Colonic mucosa (tissue), 4 donors: Measurements from ENCODE around the gene CLEC4E. TPM values are rescaled to one million over a fixed set of nuclear protein-coding genes. Genes with fewer than 3 reads are reported as not detected.
"Not testable (repeated sequence)": the region's sequence is repeated elsewhere in the genome, so short reads cannot be mapped to it uniquely, and the experiment has no call there.

Source experiments
- DNase-seq: peaks from one replicate; pipeline ENCODE4 v3.0.0-alpha.2; 2020
- H3K27ac ChIP-seq: fragments of 200-600 bp; one replicate; pipeline ENCODE4 v1.8.0; 2021
- H3K27me3 ChIP-seq: fragments of 200-600 bp; one replicate; pipeline ENCODE4 v1.8.0; 2021
- H3K36me3 ChIP-seq: fragments of 200-600 bp; one replicate; pipeline ENCODE4 v1.8.0; 2021
- H3K4me1 ChIP-seq: fragments of 200-600 bp; one replicate; pipeline ENCODE4 v1.8.0; 2021; ENCODE audit warnings: mild to moderate bottlenecking
- H3K4me3 ChIP-seq: fragments of 200-600 bp; one replicate; pipeline ENCODE4 v1.8.0; 2021
- H3K9ac ChIP-seq, 2 donors: one replicate each; pipeline ENCODE4 v1.7.0; 2013; ENCODE audit warnings: control low read depth in 2 of 2, low read depth in 2 of 2, low read length in 2 of 2
- H3K9me3 ChIP-seq: fragments of 200-600 bp; one replicate; pipeline ENCODE4 v1.8.0; 2021
- CTCF ChIP-seq: fragments of 200-600 bp; IDR thresholded peaks from one replicate; pipeline ENCODE4 v1.8.0; 2022; ENCODE audit warnings: antibody characterized with exemption, mild to moderate bottlenecking
- intact Hi-C: fragments of 100-400 bp; cut with DNase I; formaldehyde crosslinking; loops from one replicate; pipeline ENCODE4 v1.14.1; 2022
- total RNA-seq, 2 donors: library from RNA; stranded (reverse); fragmentation: NEBNext Ultra II Directional in 1 of 2; extraction: Animal tissue kit (Norgen Biotek cat#: 25700) in 1 of 2; gene quantifications; one replicate each; pipeline ENCODE4 v1.2.1, GENCODE V29; 2021
- donor health status: healthy.
- donor health status: DM: no; HTN: no; CAD: no.
- donor health status: DM: no; HTN: no; CAD: no.

The CLEC4E gene
- total RNA-seq, 2 donors from 2014 or later, result 1.5 TPM; not detected in 1

- H3K4me3 ChIP-seq, result no peak overlapping the region
- no peaks in the 10 kb centered on the region for H3K27me3 ChIP-seq
- intact Hi-C loops, result no loop called here
- H3K9ac ChIP-seq, result no peak overlapping the region
- TF ChIP-seq CTCF, result no peak
- no peaks in the 10 kb centered on the region for H3K36me3 ChIP-seq
- DNase-seq, result no peak
- no peaks in the 10 kb centered on the region for H3K4me1 ChIP-seq
- H3K9me3 ChIP-seq, result no peaks in the 10 kb centered on the region
- no peak overlapping the region for H3K27ac ChIP-seq
Measured at GRCh38 chr12:8572507-8572906, 31.8 kb upstream of the CLEC4E start.

- no peak for TF ChIP-seq CTCF
- H3K27me3 ChIP-seq, result no peaks in the 10 kb centered on the region
- intact Hi-C loops, result no loop called here
- H3K36me3 ChIP-seq, result no peaks in the 10 kb centered on the region
- no peak overlapping the region for H3K9ac ChIP-seq
- no peaks in the 10 kb centered on the region for H3K4me1 ChIP-seq
- no peak overlapping the region for H3K27ac ChIP-seq
- DNase-seq, result no peak
- no peak overlapping the region for H3K4me3 ChIP-seq
- H3K9me3 ChIP-seq, result no peaks in the 10 kb centered on the region
Measured at GRCh38 chr12:8566525-8566924, 25.8 kb upstream of the CLEC4E start.

- H3K4me1 ChIP-seq, H3K4me3 ChIP-seq, H3K27me3 ChIP-seq, DNase-seq, H3K9me3 ChIP-seq, H3K27ac ChIP-seq, H3K9ac ChIP-seq, H3K36me3 ChIP-seq, intact Hi-C loops: not testable (repeated sequence)
Measured at GRCh38 chr12:8566052-8566451, 25.3 kb upstream of the CLEC4E start.

- no peaks in the 10 kb centered on the region for H3K9me3 ChIP-seq
- H3K27ac ChIP-seq, result no peak overlapping the region
- DNase-seq, result no peak
- no peaks in the 10 kb centered on the region for H3K27me3 ChIP-seq
- no peak overlapping the region for H3K9ac ChIP-seq
- no peaks in the 10 kb centered on the region for H3K4me1 ChIP-seq
- intact Hi-C loops, result no loop called here
- no peaks in the 10 kb centered on the region for H3K36me3 ChIP-seq
- no peak for TF ChIP-seq CTCF
- H3K4me3 ChIP-seq, result no peak overlapping the region
Measured at GRCh38 chr12:8564656-8565055, 24.0 kb upstream of the CLEC4E start.

GRCh38 chr12:8563356-8563755 is 22.7 kb upstream of the CLEC4E start:
- Histone ChIP-seq H3K9ac (no peak overlapping the region), H3K27me3 (no peaks in the 10 kb centered on the region), H3K4me3 (no peak overlapping the region), H3K4me1 (no peaks in the 10 kb centered on the region), H3K36me3 (no peaks in the 10 kb centered on the region), H3K27ac (no peak overlapping the region), H3K9me3 (no peaks in the 10 kb centered on the region)
- DNase-seq, result no peak
- no peak for TF ChIP-seq CTCF
- intact Hi-C loops, result no loop called here

- no peak overlapping the region for H3K9ac ChIP-seq
- DNase-seq, result no peak
- no peaks in the 10 kb centered on the region for H3K4me1 ChIP-seq
- no peaks in the 10 kb centered on the region for H3K9me3 ChIP-seq
- H3K4me3 ChIP-seq, result no peak overlapping the region
- intact Hi-C loops, result no loop called here
- H3K27ac ChIP-seq, result no peak overlapping the region
- H3K36me3 ChIP-seq, result no peaks in the 10 kb centered on the region
- no peaks in the 10 kb centered on the region for H3K27me3 ChIP-seq
- TF ChIP-seq CTCF, result no peak
Measured at GRCh38 chr12:8562310-8562709, 21.6 kb upstream of the CLEC4E start.
